SK-N-SH treated with all-trans-retinoic acid at 6 μM for 48 hours (cell line): ENCODE results near the gene SEMA4D.

ENCODE experiments used
- ARNTL ChIP-seq: fragments of 450-650 bp; formaldehyde crosslinking; IDR thresholded peaks from 2 replicates; pipeline ENCODE4 v1.5.0; 2020; ENCODE audit warnings: low read depth, mild to moderate bottlenecking, moderate library complexity, borderline replicate concordance
- CREB5 ChIP-seq: fragments of 250-450 bp; sonication (Bioruptor Pico); IDR thresholded peaks from 2 replicates; pipeline ENCODE4 v1.5.1; 2020; ENCODE audit warnings: low read depth, mild to moderate bottlenecking, moderate library complexity
- CSDC2 ChIP-seq: fragments of 250-450 bp; sonication (Bioruptor Pico); IDR thresholded peaks from 2 replicates; pipeline ENCODE4 v1.5.0; 2020; ENCODE audit warnings: mild to moderate bottlenecking, moderate library complexity
- TSHZ2 ChIP-seq: fragments of 250-450 bp; sonication (Bioruptor Pico); IDR thresholded peaks from 2 replicates; pipeline ENCODE4 v1.5.0; 2020; ENCODE audit warnings: mild to moderate bottlenecking, moderate library complexity
- ZC3H10 ChIP-seq: fragments of 250-450 bp; sonication (Bioruptor Pico); IDR thresholded peaks from 2 replicates; pipeline ENCODE4 v1.5.1; 2021; ENCODE audit warnings: mild to moderate bottlenecking, moderate library complexity
- ZFP30 ChIP-seq: fragments of 450-650 bp; formaldehyde crosslinking; IDR thresholded peaks from 2 replicates; pipeline ENCODE4 v1.5.0; 2022; ENCODE audit warnings: mild to moderate bottlenecking, moderate library complexity
- ZNF70 ChIP-seq: fragments of 450-650 bp; formaldehyde crosslinking; IDR thresholded peaks from 2 replicates; pipeline ENCODE4 v1.5.0; 2020; ENCODE audit warnings: mild to moderate bottlenecking, moderate library complexity

- TF ChIP-seq TSHZ2 (CRISPR knock-in tag) (no peak), CREB5 (no peak), ARNTL (CRISPR knock-in tag) (no peak), ZNF70 (CRISPR knock-in tag) (no peak), ZC3H10 (CRISPR knock-in tag) (no peak), ZFP30 (CRISPR knock-in tag) (no peak), CSDC2 (CRISPR knock-in tag) (no peak)
Observed at GRCh38 chr9:89442981-89443814, 54.7 kb downstream of the SEMA4D start.
